SK-N-SH treated with all-trans-retinoic acid at 6 μM for 48 hours (cell line): ENCODE results near the gene VN1R5.

Experiments used
- CREB5 ChIP-seq: fragments of 250-450 bp; sonication (Bioruptor Pico); IDR thresholded peaks from 2 replicates; pipeline ENCODE4 v1.5.1; 2020; ENCODE audit warnings: low read depth, mild to moderate bottlenecking, moderate library complexity
- ISL1 ChIP-seq: fragments of 250-450 bp; sonication (Bioruptor Pico); IDR thresholded peaks from 2 replicates; pipeline ENCODE4 v2.1.2; 2022; ENCODE audit warnings: mild to moderate bottlenecking, moderate library complexity
- ZNF565 ChIP-seq: fragments of 450-650 bp; formaldehyde crosslinking; conservative IDR thresholded peaks from 2 replicates; pipeline ENCODE4 v1.5.0; 2020; ENCODE audit warnings: low read depth, mild to moderate bottlenecking, moderate library complexity

GRCh38 chr1:247296599-247297180, 40.8 kb downstream of the VN1R5 start:
- TF ChIP-seq ISL1 (CRISPR knock-in tag): no peak
- no peak for TF ChIP-seq CREB5 (CRISPR knock-in tag)
- no peak for TF ChIP-seq ZNF565 (CRISPR knock-in tag)
